SU-DHL-6 (cell line): ENCODE measurements around the gene LHX6.

Experiments
- EZH2phosphoT487 ChIP-seq: fragments of 200-600 bp; sonication (generic), shearing (Covaris generic); conservative IDR thresholded peaks from 2 replicates; pipeline ENCODE4 v1.6.1; 2018; ENCODE audit warnings: mild to moderate bottlenecking, antibody characterized with exemption, low read length, moderate library complexity, mixed read lengths
- TF ChIP-seq, protein P1 (sequence below): fragments of 200-600 bp; sonication (generic); IDR thresholded peaks from one replicate; pipeline ENCODE4 v1.5.1; 2017; ENCODE audit warnings: antibody characterized with exemption, mild to moderate bottlenecking, low read length, moderate library complexity; ENCODE audit not compliant: insufficient read depth, poor library complexity, severe bottlenecking

DNA sequence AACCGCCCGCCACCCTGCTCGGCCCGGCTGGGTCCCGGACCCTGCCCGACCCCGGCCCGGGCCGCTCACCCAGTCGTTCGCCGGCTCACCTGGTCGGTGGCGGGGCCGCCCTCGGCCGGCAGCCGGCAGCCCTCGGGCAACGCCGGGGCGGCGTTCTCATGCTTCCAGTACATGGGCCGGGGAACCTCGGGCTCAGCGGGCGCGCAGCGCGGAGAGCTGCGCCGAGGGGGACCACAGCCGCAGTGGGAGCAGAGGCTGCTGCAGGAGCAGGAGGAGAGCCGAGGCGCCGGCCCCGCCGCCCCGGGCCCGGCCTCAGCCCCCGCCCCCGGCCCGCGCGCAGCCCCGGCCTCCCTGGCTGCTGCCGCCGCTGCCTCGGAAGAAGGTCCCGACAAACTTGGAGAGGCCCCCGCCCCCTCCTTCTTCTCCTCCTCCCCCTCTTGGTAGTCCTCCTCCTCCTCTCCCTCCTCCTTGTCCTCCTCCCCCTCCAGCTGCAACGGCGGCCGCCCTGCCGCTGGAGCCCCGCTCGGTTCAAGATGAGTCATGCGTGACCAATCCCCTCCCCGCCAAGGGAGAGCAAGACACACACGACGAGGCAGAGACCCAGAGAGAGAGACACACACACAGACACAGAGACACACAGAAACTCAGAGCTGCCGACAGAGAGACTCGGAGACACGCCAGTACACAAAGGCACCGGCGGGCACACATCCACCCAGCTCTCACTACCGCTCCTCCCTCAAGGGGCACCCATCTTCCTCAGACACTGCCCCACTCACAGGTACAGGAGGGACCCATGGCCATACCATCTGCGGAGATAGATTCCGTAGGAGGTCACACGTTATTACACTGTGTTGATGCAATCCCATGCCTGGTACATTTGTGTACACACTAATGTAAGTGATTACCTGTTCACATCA lies at the start of gene LHX6:
- TF ChIP-seq, protein P1, sequence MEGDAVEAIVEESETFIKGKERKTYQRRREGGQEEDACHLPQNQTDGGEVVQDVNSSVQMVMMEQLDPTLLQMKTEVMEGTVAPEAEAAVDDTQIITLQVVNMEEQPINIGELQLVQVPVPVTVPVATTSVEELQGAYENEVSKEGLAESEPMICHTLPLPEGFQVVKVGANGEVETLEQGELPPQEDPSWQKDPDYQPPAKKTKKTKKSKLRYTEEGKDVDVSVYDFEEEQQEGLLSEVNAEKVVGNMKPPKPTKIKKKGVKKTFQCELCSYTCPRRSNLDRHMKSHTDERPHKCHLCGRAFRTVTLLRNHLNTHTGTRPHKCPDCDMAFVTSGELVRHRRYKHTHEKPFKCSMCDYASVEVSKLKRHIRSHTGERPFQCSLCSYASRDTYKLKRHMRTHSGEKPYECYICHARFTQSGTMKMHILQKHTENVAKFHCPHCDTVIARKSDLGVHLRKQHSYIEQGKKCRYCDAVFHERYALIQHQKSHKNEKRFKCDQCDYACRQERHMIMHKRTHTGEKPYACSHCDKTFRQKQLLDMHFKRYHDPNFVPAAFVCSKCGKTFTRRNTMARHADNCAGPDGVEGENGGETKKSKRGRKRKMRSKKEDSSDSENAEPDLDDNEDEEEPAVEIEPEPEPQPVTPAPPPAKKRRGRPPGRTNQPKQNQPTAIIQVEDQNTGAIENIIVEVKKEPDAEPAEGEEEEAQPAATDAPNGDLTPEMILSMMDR = no peak
- TF ChIP-seq EZH2phosphoT487 = no peak
